ENCODE measurements around the gene HCN1.

Gene HCN1

DNA sequence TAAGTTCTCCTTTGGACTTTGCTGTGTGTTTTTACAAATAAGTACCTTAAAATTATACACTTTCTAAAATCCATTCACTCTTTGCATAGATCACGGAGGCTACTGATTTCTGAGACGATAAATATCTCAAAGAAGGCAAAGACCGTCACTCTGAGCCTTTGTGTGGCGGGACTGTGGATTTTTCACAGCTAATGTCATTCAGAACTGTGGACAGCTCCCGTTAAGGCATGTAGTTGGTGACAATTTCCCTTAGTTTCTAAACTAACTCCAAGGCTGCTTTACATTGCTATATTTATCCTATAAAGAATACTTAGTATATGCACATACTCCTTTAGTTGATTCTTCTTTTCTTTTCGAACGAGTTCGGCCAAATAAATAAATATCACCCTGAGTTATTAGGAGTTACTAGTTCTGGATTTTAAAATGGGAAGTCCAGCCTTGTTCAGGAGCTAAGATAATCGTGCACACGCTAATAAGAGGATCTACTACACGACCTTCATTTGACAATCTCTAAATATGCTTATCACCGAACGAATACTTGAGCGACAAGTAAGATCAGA is 1.8 kb downstream of the HCN1 start:
- no peak for TF ChIP-seq CTCF (IDR thresholded peaks at IDR 0.05; ENCODE audit: borderline replicate concordance, insufficient read depth, low read depth, low read length)
- no peak overlapping the region for H3K4me3 ChIP-seq (ENCODE audit: low read depth, low read length)

GRCh38 chr5:45692481-45692880 is 3.7 kb downstream of the HCN1 start:
- no peak overlapping the region for H3K4me3 ChIP-seq (ENCODE audit: low read depth, low read length)
- no peak for TF ChIP-seq CTCF (IDR thresholded peaks at IDR 0.05; ENCODE audit: borderline replicate concordance, insufficient read depth, low read depth, low read length)

GRCh38 chr5:45691656-45692055 is 4.5 kb downstream of the HCN1 start:
- TF ChIP-seq CTCF (IDR thresholded peaks at IDR 0.05; ENCODE audit: borderline replicate concordance, insufficient read depth, low read depth, low read length), result no peak
- H3K4me3 ChIP-seq (ENCODE audit: low read depth, low read length), result no peak overlapping the region

GRCh38 chr5:45687701-45688100 is 8.5 kb downstream of the HCN1 start:
- H3K4me3 ChIP-seq (ENCODE audit: low read depth, low read length), result no peak overlapping the region
- no peak for TF ChIP-seq CTCF (IDR thresholded peaks at IDR 0.05; ENCODE audit: borderline replicate concordance, insufficient read depth, low read depth, low read length)

GRCh38 chr5:45686620-45687019 is 9.6 kb downstream of the HCN1 start:
- no peak for TF ChIP-seq CTCF (IDR thresholded peaks at IDR 0.05; ENCODE audit: borderline replicate concordance, insufficient read depth, low read depth, low read length)
- H3K4me3 ChIP-seq (ENCODE audit: low read depth, low read length), result no peak overlapping the region

DNA sequence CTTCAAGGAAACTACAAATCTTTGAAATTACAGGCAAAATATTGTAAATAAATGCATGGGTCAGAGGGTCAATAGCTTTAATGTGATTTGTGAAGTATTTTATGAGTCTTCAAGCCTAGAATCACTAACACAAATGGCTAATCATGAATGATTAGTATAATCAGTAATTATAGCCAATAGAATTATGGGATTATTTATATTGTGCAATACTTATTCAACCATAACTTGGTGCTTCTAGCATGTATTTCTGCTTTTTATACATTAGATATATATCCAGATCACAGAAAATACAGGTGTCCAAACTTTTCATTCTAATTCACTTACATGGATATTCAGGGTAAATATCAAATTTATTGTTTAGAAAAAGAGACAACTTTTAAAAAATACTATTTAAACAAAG is 12.1 kb downstream of the HCN1 start:
- H3K4me3 ChIP-seq (ENCODE audit: low read depth, low read length), result no peak overlapping the region
- TF ChIP-seq CTCF (IDR thresholded peaks at IDR 0.05; ENCODE audit: borderline replicate concordance, insufficient read depth, low read depth, low read length), result no peak

DNA sequence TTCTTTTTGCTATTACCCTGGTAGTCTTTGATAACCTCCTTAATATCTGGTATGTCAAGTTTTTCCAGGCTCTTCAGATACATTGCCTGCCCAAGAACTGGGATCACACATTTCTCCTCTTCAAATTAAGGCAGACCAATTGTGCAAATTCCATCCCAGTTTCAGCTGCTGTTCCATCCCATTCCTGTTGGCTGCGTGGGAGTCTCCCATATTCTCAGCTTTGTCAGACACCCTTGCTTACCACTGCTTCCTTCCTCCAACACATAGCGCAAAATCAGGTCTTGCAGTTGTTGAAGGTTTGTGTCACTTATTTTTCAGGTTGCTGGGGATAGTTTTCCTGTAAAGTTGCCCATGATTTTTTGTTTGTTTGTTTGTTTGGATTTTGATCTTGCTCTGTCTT is 15.2 kb downstream of the HCN1 start:
- TF ChIP-seq CTCF (IDR thresholded peaks at IDR 0.05; ENCODE audit: borderline replicate concordance, insufficient read depth, low read depth, low read length), result no peak
- no peak overlapping the region for H3K4me3 ChIP-seq (ENCODE audit: low read depth, low read length)
